Stimulated activated CD8-positive, alpha-beta memory T cell treated with anti-CD3 and anti-CD28 coated beads, Interleukin-4, amount 100 ng/mL, for 1 hour (primary cell): ENCODE measurements around the gene STK39.

Experiments
- DNase-seq, 2 donors: peaks; one replicate each; pipeline ENCODE4 v3.0.0-alpha.2; 2020; ENCODE audit warnings: low read depth in 2 of 2, low spot score in 1 of 2

Gene STK39

GRCh38 chr2:167962436-167963226 lies 284.8 kb downstream of the STK39 start:
- no peak for DNase-seq

DNA sequence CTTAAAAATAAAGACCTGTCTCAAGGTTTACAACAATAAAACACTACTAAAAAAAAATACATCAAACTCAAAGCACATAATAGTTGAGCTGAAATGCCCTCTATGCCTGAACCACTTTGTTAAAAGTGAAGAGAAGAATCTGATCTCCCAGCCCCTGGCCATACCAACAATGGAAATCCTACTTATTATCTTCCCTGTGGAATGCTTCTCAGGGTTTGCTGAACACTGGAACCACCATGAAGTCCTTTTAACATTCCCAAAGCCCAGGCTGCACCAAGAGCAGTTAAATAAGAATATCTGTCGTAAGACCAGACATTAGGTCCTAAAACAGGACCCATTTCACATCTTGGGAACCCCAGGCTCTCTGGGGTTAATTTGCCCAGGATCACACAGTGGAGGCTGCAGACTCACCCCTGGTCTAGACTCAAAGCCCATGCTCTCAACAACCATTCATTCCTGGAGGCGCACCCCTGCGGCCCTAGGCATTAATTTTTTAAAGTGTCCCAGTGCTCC lies 285.8 kb downstream of the STK39 start:
- DNase-seq: no peak

- DNase-seq: no peak
Measured at GRCh38 chr2:167960089-167960747, 287.2 kb downstream of the STK39 start.

- DNase-seq: no peak
Measured at GRCh38 chr2:167957662-167958061, 289.7 kb downstream of the STK39 start.

DNA sequence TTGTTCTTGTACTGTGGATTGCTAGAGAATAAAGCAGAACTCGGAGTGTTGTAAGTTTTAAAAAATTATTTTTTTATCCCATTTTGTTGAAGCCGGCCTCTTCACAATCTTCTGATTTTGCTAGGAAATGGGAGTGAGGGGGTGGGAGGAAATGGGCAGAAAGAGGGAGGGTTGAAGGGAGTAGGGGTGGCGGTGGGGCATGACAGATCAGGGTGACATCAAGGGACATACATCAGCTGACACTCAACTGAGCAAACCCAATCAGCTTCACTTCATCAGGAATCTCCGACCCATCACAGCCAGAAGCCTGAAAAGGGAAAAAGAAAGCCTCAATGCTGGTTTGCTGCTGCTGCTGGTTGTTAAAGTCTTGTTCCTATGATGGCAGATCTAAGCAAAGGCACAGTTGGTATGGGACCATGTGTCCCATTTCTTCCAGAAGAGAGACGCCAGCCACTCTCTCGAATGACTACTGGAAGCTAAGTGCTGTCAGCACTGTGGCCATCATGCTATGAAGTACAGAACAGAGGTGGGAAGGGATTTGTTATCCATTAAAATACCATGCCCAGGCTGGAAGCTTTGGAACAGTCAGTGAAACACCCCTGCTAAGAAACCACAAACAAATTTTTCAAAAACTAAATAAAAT lies 292.0 kb downstream of the STK39 start:
- no peak for DNase-seq

DNA sequence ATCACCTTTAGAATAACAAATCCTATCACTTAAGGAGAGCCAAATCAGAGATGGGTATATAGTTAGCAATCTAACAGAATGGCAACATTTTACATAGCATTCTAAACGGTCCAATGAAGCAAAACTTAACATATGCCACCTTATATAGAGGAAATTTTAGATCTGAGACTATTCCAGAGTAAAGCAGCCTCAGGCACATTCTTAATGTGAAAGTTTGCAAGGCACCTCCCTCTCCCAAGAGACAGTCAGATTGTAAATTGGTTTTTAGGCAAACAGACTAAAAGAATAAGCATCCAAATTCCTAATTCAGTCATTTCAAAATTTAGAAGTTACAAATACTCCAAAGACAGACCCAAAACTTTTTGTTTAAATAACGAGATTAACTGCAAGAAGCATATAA lies 292.9 kb downstream of the STK39 start:
- DNase-seq: no peak

DNA sequence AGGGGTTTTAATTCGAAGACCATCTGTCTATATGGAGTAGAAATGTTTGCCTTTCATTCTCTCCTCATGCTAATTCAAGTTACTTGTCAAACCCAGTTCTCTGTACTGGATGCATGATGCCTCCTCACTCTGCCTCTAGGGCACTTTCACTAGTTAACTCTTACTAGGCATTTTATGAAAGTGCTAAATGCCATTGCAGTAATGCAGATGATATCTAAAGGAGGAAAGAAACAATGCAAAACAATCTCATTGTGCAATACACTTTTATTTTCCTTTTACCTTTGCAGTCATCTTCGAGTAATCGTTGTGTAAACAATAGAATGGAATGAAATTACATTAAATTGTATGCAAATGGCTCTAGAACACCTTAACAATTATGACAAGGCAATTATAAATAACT lies 293.6 kb downstream of the STK39 start:
- DNase-seq: no peak

GRCh38 chr2:167950571-167950970 lies 296.8 kb downstream of the STK39 start:
- no peak for DNase-seq

GRCh38 chr2:167946441-167946841 lies 301.0 kb downstream of the STK39 start:
- DNase-seq: no peak

DNA sequence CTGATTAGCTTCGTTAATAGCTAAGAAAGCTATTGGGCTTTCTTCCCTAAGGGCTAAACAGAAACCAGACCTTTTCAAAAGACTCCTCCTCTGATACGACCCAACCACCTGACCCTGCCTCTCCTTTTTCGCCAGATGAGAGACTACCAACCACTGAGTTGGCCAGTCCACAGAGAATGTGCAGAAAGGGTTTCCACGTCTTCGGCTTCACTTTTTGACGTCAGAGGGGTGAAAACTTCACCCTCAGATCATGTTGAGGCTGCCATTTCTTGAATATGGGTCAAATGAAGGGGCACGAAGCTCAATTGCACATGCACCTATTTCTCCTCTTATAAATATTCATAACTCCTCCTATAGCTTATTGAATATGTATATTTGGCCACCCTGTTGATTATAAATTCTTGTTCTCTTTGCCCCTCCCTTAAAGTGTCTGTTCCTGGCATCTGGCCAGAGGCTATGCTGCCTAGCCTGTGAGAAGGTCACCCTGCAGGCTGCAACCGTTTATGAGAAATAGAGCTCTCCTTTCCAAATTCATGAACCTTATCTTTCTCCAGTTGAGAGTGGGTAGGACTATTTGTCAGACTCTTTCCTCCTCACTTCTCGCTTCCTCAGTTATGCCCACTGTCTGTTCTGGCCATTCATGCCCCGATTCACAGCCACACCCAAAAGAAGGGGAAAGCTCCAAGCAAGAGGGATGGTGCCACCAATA lies 301.6 kb downstream of the STK39 start:
- DNase-seq: no peak

- DNase-seq: no peak
Measured at GRCh38 chr2:167944825-167945659, 302.4 kb downstream of the STK39 start.

DNA sequence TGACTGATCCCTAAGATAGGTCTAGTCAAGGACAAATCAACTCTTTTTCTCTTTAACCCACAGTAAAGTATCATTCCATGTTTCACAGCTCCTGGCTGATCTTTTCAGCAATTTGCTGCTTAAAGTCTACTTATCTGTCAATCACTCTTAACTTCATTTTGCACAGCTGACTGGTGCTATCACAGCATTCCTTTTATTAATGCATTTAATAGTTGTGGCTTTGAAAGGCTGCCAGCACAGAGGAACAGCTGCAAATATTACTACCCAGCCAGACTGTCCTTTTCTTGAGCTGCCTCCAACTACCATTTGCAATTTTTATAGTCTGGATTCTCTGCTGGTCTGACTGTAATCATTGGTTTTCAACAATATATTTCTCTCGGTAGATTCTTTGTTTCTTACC lies 303.5 kb downstream of the STK39 start:
- DNase-seq: no peak

GRCh38 chr2:167943368-167943767 lies 304.0 kb downstream of the STK39 start:
- DNase-seq: no peak

GRCh38 chr2:167942366-167943081 lies 304.9 kb downstream of the STK39 start:
- DNase-seq: no peak

GRCh38 chr2:167941604-167942003 lies 305.8 kb downstream of the STK39 start:
- no peak for DNase-seq

GRCh38 chr2:167940734-167941507 lies 306.5 kb downstream of the STK39 start:
- DNase-seq: no peak

- no peak for DNase-seq
Measured at GRCh38 chr2:167940346-167940725, 307.1 kb downstream of the STK39 start.

GRCh38 chr2:167939514-167940345 lies 307.7 kb downstream of the STK39 start:
- DNase-seq: no peak
